Left ventricle myocardium inferior (tissue), 1 donor: Measurements from ENCODE around the gene PTGER3. TPM values are rescaled to one million over a fixed set of nuclear protein-coding genes. Genes with fewer than 3 reads are reported as not detected.

ENCODE experiments used
- DNase-seq: peaks from one replicate; pipeline ENCODE4 v3.0.0-alpha.2; 2020
- H3K27ac ChIP-seq: fragments of 200-600 bp; replicated peaks from 2 replicates; pipeline ENCODE4 v1.8.0; 2021
- H3K27me3 ChIP-seq: fragments of 200-600 bp; 2 replicates; pipeline ENCODE4 v1.8.0; 2021; ENCODE audit warnings: low read depth
- H3K36me3 ChIP-seq: fragments of 200-600 bp; 2 replicates; pipeline ENCODE4 v1.8.0; 2021
- H3K4me1 ChIP-seq: fragments of 200-600 bp; 2 replicates; pipeline ENCODE4 v1.8.0; 2021
- H3K4me3 ChIP-seq: fragments of 200-600 bp; 2 replicates; pipeline ENCODE4 v1.8.0; 2021; ENCODE audit warnings: mild to moderate bottlenecking, moderate library complexity
- H3K9me3 ChIP-seq: fragments of 200-600 bp; replicated peaks from 2 replicates; pipeline ENCODE4 v1.8.0; 2021
- CTCF ChIP-seq: fragments of 200-600 bp; IDR thresholded peaks from 2 replicates; pipeline ENCODE4 v1.8.0; 2021; ENCODE audit warnings: antibody characterized with exemption, mild to moderate bottlenecking, borderline replicate concordance
- intact Hi-C: fragments of 100-400 bp; cut with micrococcal nuclease; formaldehyde crosslinking; loops from one replicate; pipeline ENCODE4 v1.11.0; 2022
- total RNA-seq: library from RNA; stranded (reverse); fragmentation: NEBNext Ultra II Directional; extraction: Animal tissue kit (Norgen Biotek cat#: 25700); gene quantifications from one replicate; pipeline ENCODE4 v1.2.1, GENCODE V29; 2021
- donor health status: DM: no; HTN: yes; CAD: no; lungs with severe emphysema.

PTGER3 gene
- total RNA-seq, 1 donor from 2014 or later, result 2.6 TPM

- H3K27ac ChIP-seq, result no peak overlapping the region
- TF ChIP-seq CTCF, result no peak
- H3K4me1 ChIP-seq, result peaks cover 6% of the 10 kb centered on the region
- DNase-seq, result no peak
- no peak overlapping the region for H3K4me3 ChIP-seq
- intact Hi-C loops, result no loop called here
- no peaks in the 10 kb centered on the region for H3K9me3 ChIP-seq
- H3K36me3 ChIP-seq, result no peaks in the 10 kb centered on the region
- H3K27me3 ChIP-seq, result peaks cover 43% of the 10 kb centered on the region
Measured at GRCh38 chr1:71041806-71042205, 5.8 kb downstream of the PTGER3 start.

- no peak for TF ChIP-seq CTCF
- Histone ChIP-seq H3K27me3 (peaks cover 44% of the 10 kb centered on the region), H3K4me1 (no peaks in the 10 kb centered on the region), H3K36me3 (no peaks in the 10 kb centered on the region), H3K9me3 (no peaks in the 10 kb centered on the region), H3K27ac (no peak overlapping the region), H3K4me3 (no peak overlapping the region)
- intact Hi-C loops, result no loop called here
- no peak for DNase-seq
Measured at GRCh38 chr1:71039661-71040262, 7.9 kb downstream of the PTGER3 start.

- TF ChIP-seq CTCF, result no peak
- no peak overlapping the region for H3K27ac ChIP-seq
- no peaks in the 10 kb centered on the region for H3K9me3 ChIP-seq
- peaks cover 38% of the 10 kb centered on the region for H3K27me3 ChIP-seq
- intact Hi-C loops, result no loop called here
- no peaks in the 10 kb centered on the region for H3K4me1 ChIP-seq
- H3K36me3 ChIP-seq, result no peaks in the 10 kb centered on the region
- no peak for DNase-seq
- H3K4me3 ChIP-seq, result no peak overlapping the region
Measured at GRCh38 chr1:71038942-71039341, 8.7 kb downstream of the PTGER3 start.

GRCh38 chr1:71037829-71038620, 9.6 kb downstream of the PTGER3 start:
- TF ChIP-seq CTCF, result no peak
- intact Hi-C loops, result no loop called here
- Histone ChIP-seq H3K36me3 (no peaks in the 10 kb centered on the region), H3K9me3 (no peaks in the 10 kb centered on the region), H3K4me1 (no peaks in the 10 kb centered on the region), H3K27ac (no peak overlapping the region), H3K4me3 (no peak overlapping the region), H3K27me3 (peaks cover 38% of the 10 kb centered on the region)
- DNase-seq, result no peak

- Histone ChIP-seq H3K27ac (no peak overlapping the region), H3K4me3 (no peak overlapping the region), H3K36me3 (no peaks in the 10 kb centered on the region), H3K4me1 (no peaks in the 10 kb centered on the region), H3K9me3 (no peaks in the 10 kb centered on the region), H3K27me3 (peaks cover 38% of the 10 kb centered on the region)
- TF ChIP-seq CTCF, result no peak
- intact Hi-C loops, result no loop called here
- DNase-seq, result no peak
Measured at GRCh38 chr1:71037066-71037465, 10.6 kb downstream of the PTGER3 start.
